ENCODE results near the gene TSNAX.

TSNAX gene

DNA sequence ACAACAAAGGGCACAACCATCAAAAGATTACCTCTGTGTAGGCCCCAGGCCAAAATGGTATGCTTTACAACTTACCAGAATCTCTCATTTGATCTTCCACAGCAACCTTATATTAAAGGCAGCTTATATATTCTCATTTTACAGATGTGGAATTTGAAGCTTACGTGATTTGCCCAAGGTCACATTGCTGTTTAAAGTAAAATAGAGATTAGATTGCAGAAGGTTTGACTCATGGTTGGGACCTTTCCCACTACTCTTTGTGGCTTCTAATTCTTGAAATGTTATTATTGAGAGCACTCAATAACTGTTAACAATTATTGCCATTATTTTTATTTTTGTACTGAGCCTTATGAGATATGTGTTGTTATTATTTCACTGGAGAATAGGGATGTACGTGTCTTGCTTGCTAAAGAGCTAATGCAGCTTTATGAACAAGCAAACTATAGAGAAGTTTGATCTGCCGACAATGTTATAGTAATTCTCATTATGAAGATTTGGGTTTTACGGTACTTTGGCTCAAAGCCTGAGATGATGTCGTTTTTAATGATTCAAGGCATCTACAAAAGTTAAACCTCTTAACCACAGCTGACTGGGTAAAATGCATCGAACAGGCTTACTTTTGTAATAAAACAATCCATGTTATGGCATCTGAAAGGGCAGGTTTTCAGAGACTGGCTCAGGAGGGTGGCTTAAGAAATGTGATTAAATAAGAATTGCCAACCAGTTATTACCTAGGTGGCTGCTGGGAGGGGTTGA lies 43.3 kb upstream of the TSNAX start:
- TF ChIP-seq TAF1 (IDR thresholded peaks at IDR 0.05; ENCODE audit: borderline replicate concordance, insufficient read depth, low read length) = no peak
- no peak for TF ChIP-seq POLR2AphosphoS5 (IDR thresholded peaks at IDR 0.05; ENCODE audit: low read depth, low read length)
- no peak for TF ChIP-seq SIN3A (IDR thresholded peaks at IDR 0.05; ENCODE audit: borderline replicate concordance, insufficient read depth, low read length)
- TF ChIP-seq, protein P1, sequence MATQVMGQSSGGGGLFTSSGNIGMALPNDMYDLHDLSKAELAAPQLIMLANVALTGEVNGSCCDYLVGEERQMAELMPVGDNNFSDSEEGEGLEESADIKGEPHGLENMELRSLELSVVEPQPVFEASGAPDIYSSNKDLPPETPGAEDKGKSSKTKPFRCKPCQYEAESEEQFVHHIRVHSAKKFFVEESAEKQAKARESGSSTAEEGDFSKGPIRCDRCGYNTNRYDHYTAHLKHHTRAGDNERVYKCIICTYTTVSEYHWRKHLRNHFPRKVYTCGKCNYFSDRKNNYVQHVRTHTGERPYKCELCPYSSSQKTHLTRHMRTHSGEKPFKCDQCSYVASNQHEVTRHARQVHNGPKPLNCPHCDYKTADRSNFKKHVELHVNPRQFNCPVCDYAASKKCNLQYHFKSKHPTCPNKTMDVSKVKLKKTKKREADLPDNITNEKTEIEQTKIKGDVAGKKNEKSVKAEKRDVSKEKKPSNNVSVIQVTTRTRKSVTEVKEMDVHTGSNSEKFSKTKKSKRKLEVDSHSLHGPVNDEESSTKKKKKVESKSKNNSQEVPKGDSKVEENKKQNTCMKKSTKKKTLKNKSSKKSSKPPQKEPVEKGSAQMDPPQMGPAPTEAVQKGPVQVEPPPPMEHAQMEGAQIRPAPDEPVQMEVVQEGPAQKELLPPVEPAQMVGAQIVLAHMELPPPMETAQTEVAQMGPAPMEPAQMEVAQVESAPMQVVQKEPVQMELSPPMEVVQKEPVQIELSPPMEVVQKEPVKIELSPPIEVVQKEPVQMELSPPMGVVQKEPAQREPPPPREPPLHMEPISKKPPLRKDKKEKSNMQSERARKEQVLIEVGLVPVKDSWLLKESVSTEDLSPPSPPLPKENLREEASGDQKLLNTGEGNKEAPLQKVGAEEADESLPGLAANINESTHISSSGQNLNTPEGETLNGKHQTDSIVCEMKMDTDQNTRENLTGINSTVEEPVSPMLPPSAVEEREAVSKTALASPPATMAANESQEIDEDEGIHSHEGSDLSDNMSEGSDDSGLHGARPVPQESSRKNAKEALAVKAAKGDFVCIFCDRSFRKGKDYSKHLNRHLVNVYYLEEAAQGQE (IDR thresholded peaks at IDR 0.05; ENCODE audit: insufficient read depth in 1 of 2, low read depth in 2 of 2, low read length in 2 of 2) = no peak
- no peak for TF ChIP-seq FOXP2 (optimal IDR thresholded peaks at IDR 0.05; ENCODE audit: borderline replicate concordance, extremely low read depth, extremely low read length, insufficient read depth)

DNA sequence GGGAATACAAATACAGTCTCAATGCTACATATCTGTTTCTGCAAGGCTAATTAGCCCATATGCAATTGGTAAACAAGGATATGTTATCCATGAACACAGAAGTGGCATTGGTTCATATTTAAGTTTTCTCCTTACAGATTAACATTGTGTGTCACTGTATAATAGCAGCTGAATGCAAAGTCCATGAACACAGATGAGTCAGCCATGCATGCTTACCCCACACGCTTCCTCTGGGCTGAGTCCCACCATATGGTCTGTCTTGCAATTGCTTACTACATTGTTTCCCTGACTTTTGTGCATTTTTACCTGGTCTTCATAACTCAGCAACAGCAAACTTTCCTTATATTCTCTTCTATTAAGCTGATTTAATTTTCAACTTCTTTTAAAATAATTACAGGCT lies 41.5 kb upstream of the TSNAX start:
- TF ChIP-seq TAF1 (IDR thresholded peaks at IDR 0.05; ENCODE audit: borderline replicate concordance, insufficient read depth, low read length) = no peak
- TF ChIP-seq FOXP2 (optimal IDR thresholded peaks at IDR 0.05; ENCODE audit: borderline replicate concordance, extremely low read depth, extremely low read length, insufficient read depth) = no peak
- TF ChIP-seq POLR2AphosphoS5 (IDR thresholded peaks at IDR 0.05; ENCODE audit: low read depth, low read length) = no peak
- no peak for TF ChIP-seq SIN3A (IDR thresholded peaks at IDR 0.05; ENCODE audit: borderline replicate concordance, insufficient read depth, low read length)
- TF ChIP-seq, protein P1 (IDR thresholded peaks at IDR 0.05; ENCODE audit: insufficient read depth in 1 of 2, low read depth in 2 of 2, low read length in 2 of 2) = no peak

DNA sequence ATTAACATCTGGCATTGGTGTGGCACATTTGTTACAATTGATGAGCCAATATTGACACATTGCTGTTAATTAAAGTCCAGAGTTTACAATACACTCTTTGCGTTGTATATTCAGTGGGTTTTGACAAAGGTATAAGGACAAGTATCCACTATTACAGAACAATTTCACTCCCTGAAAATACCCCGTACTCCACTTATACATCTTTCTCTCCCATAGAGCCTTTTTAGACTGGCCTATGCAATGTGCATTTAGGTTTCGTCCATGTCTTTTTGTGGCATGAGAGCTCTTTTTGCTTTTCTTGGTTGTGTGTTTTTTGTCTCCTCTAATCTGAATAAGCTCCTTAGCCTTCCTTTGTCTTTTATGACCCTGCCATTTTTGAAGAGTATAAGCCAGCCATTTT lies 40.6 kb upstream of the TSNAX start:
- TF ChIP-seq, protein P1 (IDR thresholded peaks at IDR 0.05; ENCODE audit: insufficient read depth in 1 of 2, low read depth in 2 of 2, low read length in 2 of 2) = no peak
- TF ChIP-seq TAF1 (IDR thresholded peaks at IDR 0.05; ENCODE audit: borderline replicate concordance, insufficient read depth, low read length) (no peak), POLR2AphosphoS5 (IDR thresholded peaks at IDR 0.05; ENCODE audit: low read depth, low read length) (no peak), FOXP2 (optimal IDR thresholded peaks at IDR 0.05; ENCODE audit: borderline replicate concordance, extremely low read depth, extremely low read length, insufficient read depth) (no peak), SIN3A (IDR thresholded peaks at IDR 0.05; ENCODE audit: borderline replicate concordance, insufficient read depth, low read length) (no peak)

DNA sequence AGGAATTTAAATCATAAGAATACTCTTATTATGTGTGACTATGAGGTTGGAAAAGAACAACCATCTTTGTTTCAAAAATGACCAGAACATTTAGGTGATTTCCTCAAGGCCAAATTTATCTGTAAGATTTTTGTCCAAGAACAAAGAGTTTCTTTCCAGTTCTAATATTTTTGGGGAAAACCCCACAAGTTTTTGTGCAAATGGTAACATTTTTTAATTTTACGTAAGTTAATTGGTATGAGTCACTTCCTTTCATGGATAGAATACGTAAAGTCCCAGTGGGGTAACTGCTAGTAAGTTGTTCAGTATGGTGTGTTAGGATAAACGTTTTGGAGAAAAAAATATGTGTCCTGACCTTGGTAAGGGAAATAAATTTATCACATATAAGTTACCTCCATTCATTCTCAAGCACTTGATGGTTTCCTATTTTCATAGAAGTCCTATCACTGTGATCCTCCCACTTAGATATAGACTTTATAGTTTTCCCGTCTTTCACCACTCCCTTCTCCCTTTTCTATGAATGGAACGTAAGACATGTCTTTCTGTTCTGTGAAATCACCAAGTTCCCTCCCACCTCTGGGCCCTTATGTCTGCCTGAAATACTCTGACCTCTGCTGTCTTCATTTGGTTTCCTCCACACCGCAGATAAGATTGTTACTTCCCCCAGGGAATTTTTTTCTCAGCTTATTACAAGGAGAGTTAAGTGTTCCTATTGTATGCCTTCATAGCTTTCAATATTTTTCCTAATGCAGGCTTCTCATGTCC lies 34.9 kb upstream of the TSNAX start:
- TF ChIP-seq, protein P1 (IDR thresholded peaks at IDR 0.05; ENCODE audit: insufficient read depth in 1 of 2, low read depth in 2 of 2, low read length in 2 of 2) = no peak
- peak; percentile 76; the same call in 1 of the 2 replicates for TF ChIP-seq SIN3A (IDR thresholded peaks at IDR 0.05; ENCODE audit: borderline replicate concordance, insufficient read depth, low read length)
- peak; percentile 20; the same call in 1 of the 2 replicates for TF ChIP-seq TAF1 (IDR thresholded peaks at IDR 0.05; ENCODE audit: borderline replicate concordance, insufficient read depth, low read length)

Data from PFSK-1 (cell line).